ENCODE measurements around the gene HNRNPR. TPM values are rescaled to one million over a fixed set of nuclear protein-coding genes. Genes with fewer than 3 reads are reported as not detected.

The HNRNPR gene
- total RNA-seq, 1 experiment from 2014 or later: 194 TPM

GRCh38 chr1:23366598-23366997 lies 22.5 kb upstream of the HNRNPR start:
- no TSS peak for BruUV-seq (replicated peaks)
- RAD21 ChIA-PET (ENCODE audit: low non-redundant PET in 1 of 2, low total read pairs in 2 of 2, uncharacterized antibody in 2 of 2, unreplicated experiment in 2 of 2): no interaction called here
- no peak for DNase-seq (ENCODE audit: low read depth, low spot score)
- TF ChIP-seq ATF3 (IDR thresholded peaks at IDR 0.05) (no peak), EZH2 (IDR thresholded peaks at IDR 0.05) (no peak), YY1 (IDR thresholded peaks at IDR 0.05; ENCODE audit: extremely low read depth, insufficient replicate concordance, low read depth, low read length) (no peak), JUND (IDR thresholded peaks at IDR 0.05) (no peak), POLR2A (IDR thresholded peaks at IDR 0.05; ENCODE audit: borderline replicate concordance, extremely low read depth, insufficient read depth, insufficient read length) (no peak), EZH2phosphoT487 (IDR thresholded peaks at IDR 0.05; ENCODE audit: borderline replicate concordance) (no peak), REST (IDR thresholded peaks at IDR 0.05; ENCODE audit: low read depth) (no peak), CBX3 (IDR thresholded peaks at IDR 0.05; ENCODE audit: low read depth) (no peak), ZBTB33 (IDR thresholded peaks at IDR 0.05; ENCODE audit: extremely low read depth, insufficient replicate concordance, low read length) (no peak), TCF7L2 (IDR thresholded peaks at IDR 0.05; ENCODE audit: borderline replicate concordance, extremely low read depth, insufficient read depth, insufficient read length) (no peak), SP1 (IDR thresholded peaks at IDR 0.05; ENCODE audit: low read depth) (no peak), SIN3A (IDR thresholded peaks at IDR 0.05; ENCODE audit: low read depth) (no peak), EGR1 (IDR thresholded peaks at IDR 0.05; ENCODE audit: low read depth) (no peak), CTCF (IDR thresholded peaks at IDR 0.05 in 2 of 3, conservative IDR thresholded peaks at IDR 0.05 in 1 of 3; ENCODE audit: borderline replicate concordance in 1 of 3, insufficient read depth in 1 of 3, low read depth in 2 of 3, low read length in 2 of 3) (no peak), ZFX (IDR thresholded peaks at IDR 0.05) (no peak), RAD21 (IDR thresholded peaks at IDR 0.05; ENCODE audit: low read depth) (no peak), MAX (IDR thresholded peaks at IDR 0.05) (no peak)
- CTCF ChIA-PET: no interaction called here
- H2AFZ ChIP-seq (ENCODE audit: low read depth, low read length, poor library complexity, severe bottlenecking): no peak overlapping the region
- 0 out of 4 replicates have a peak overlapping the region, but pooled peaks of 1 of the 2 experiments have one; percentile 69 for H3K4me3 ChIP-seq (replicated peaks in 1 of 2; ENCODE audit: low read depth in 1 of 2, low read length in 2 of 2)
- intact Hi-C loops (cut with micrococcal nuclease): no loop called here
- H3K36me3 ChIP-seq (ENCODE audit: control insufficient read depth in 1 of 2, insufficient read depth in 2 of 2, low read length in 2 of 2): peaks cover 0 to 28% of the 10 kb centered on the region in 2 experiments; a peak in 2 of 4 replicates
- H3K9me3 ChIP-seq (ENCODE audit: control insufficient read depth in 1 of 2, insufficient read depth in 1 of 2, low read depth in 1 of 2, low read length in 2 of 2): peaks cover 11 to 30% of the 10 kb centered on the region in 2 experiments; a peak in 3 of 4 replicates
- H3K9ac ChIP-seq (ENCODE audit: low read length): no peak overlapping the region
- POLR2A ChIA-PET: interaction anchor here (3.3 kb wide), 1 partner anchor 22 kb away, joined by 30 read pairs; the partner anchor contains the start of gene HNRNPR
- peak overlapping the region; percentile 100; the same call in 1 of the 2 replicates for H3K4me2 ChIP-seq (ENCODE audit: low read length)
- H3K27ac ChIP-seq (ENCODE audit: low read depth, low read length): no peak overlapping the region
- no peaks in the 10 kb centered on the region for H4K20me1 ChIP-seq (ENCODE audit: insufficient read depth)
- peaks cover 22 to 33% of the 10 kb centered on the region in 2 experiments for H3K4me1 ChIP-seq (ENCODE audit: control insufficient read depth in 1 of 2, insufficient read depth in 2 of 2, low read length in 2 of 2)
- no peaks in the 10 kb centered on the region for H3K27me3 ChIP-seq (ENCODE audit: insufficient read depth, low read length)
- ATAC-seq: no peak
- H3K79me2 ChIP-seq (ENCODE audit: insufficient read depth, low read length): peaks cover 16% of the 10 kb centered on the region
- H3K9me2 ChIP-seq (ENCODE audit: insufficient read depth): no peaks in the 10 kb centered on the region
